ENCODE results near the gene ADAMTSL3.
"Not testable (repeated sequence)": the region's sequence is repeated elsewhere in the genome, so short reads cannot be mapped to it uniquely, and the experiment has no call there.

The ADAMTSL3 gene

GRCh38 chr15:83732770-83733169 is 78.8 kb downstream of the ADAMTSL3 start:
- Mint-ChIP-seq H3K27ac (no peak overlapping the region), H3K36me3 (no peaks in the 10 kb centered on the region), H3K9me3 (peaks cover 2 to 5% of the 10 kb centered on the region in 2 donors), H3K4me3 (no peak overlapping the region), H3K4me1 (no peaks in the 10 kb centered on the region), H3K27me3 (peaks cover 0 to 12% of the 10 kb centered on the region in 2 donors)
- DNase-seq (no peak), ATAC-seq (replicated peaks) (no peak)

DNA sequence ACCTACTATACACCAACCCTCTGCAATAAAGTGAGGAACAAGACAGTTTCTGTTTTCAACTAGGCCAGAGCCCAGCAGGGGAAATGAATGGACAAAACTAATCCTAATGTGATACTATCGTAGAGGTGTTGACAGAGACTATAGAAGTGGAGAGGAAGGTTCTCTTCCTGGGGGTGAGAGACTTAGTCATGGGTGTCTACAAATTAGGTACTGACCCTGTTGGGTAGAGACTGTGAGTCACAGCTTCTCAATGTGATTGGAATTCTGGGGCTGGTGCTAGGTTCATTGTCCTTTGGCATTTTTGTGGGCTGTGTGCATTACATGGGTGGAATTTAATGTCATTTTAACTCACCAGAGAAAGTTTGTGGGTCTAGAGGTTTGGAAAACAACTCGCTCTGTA is 79.3 kb downstream of the ADAMTSL3 start:
- no peak for DNase-seq
- Mint-ChIP-seq H3K27me3 (peaks cover 0 to 12% of the 10 kb centered on the region in 2 donors), H3K36me3 (no peaks in the 10 kb centered on the region)

GRCh38 chr15:83733691-83734090 is 79.8 kb downstream of the ADAMTSL3 start:
- no peak overlapping the region for H3K27ac Mint-ChIP-seq
- no peak overlapping the region for H3K4me3 Mint-ChIP-seq
- H3K4me1 Mint-ChIP-seq = no peaks in the 10 kb centered on the region
- H3K36me3 Mint-ChIP-seq = no peaks in the 10 kb centered on the region
- peaks cover 0 to 12% of the 10 kb centered on the region in 2 donors for H3K27me3 Mint-ChIP-seq
- DNase-seq (no peak), ATAC-seq (replicated peaks) (no peak)
- H3K9me3 Mint-ChIP-seq = peaks cover 0 to 2% of the 10 kb centered on the region in 2 donors

More for the DNA sequence above, 79.3 kb downstream of the ADAMTSL3 start:
- Mint-ChIP-seq H3K4me1 (no peaks in the 10 kb centered on the region), H3K27ac (no peak overlapping the region), H3K4me3 (no peak overlapping the region), H3K9me3 (peaks cover under 1 to 2% of the 10 kb centered on the region in 2 donors)
- no peak for ATAC-seq (replicated peaks)

DNA sequence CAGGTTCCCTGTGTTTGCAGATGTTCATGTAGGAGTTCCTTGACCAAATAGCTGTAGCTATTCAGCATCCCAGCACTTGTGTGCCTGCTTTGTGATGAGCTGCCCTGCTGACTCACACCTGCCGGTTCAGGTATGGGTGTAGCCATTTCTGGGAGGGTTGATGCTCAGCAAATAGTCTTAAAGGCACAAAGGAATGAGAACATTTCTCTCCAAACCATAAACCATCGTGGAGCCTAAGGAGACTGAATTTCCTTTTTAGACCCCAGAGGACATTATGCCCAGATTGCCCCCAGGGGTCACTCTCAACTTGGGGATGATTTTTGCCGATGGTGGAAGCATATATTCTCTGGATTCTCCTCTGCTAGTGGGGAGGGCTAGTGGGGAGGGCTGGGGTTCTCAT is 80.6 kb downstream of the ADAMTSL3 start:
- Mint-ChIP-seq H3K27ac (no peak overlapping the region), H3K9me3 (peaks cover 0 to 2% of the 10 kb centered on the region in 2 donors), H3K4me1 (no peaks in the 10 kb centered on the region), H3K27me3 (peaks cover 0 to 12% of the 10 kb centered on the region in 2 donors), H3K4me3 (no peak overlapping the region), H3K36me3 (no peaks in the 10 kb centered on the region)
- DNase-seq (no peak), ATAC-seq (replicated peaks) (no peak)

DNA sequence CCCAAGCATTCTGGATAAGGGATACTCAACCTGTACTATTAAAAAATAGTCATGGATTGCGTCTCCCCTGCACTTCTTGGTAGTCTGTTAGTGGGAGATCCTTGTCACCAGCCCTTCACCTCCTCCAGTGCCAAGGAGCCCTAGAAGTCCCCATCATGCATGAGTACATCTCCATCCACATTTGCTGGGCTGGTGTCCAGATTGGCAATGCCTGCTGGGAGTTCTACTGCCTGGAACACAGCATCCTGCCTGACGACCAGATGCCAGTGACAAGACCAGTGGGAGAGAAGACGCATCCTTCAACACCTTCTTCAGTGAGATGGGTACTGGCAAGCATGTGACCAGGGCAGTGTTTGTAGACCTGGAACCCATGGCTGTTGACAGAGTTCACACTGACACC is 85.7 kb downstream of the ADAMTSL3 start:
- ATAC-seq (replicated peaks) (no peak), DNase-seq (no peak)
- no peaks in the 10 kb centered on the region for H3K27me3 Mint-ChIP-seq
- peaks cover 0 to 3% of the 10 kb centered on the region in 2 donors for H3K9me3 Mint-ChIP-seq
- no peak overlapping the region for H3K27ac Mint-ChIP-seq
- no peaks in the 10 kb centered on the region for H3K4me1 Mint-ChIP-seq
- H3K36me3 Mint-ChIP-seq = no peaks in the 10 kb centered on the region
- no peak overlapping the region for H3K4me3 Mint-ChIP-seq

DNA sequence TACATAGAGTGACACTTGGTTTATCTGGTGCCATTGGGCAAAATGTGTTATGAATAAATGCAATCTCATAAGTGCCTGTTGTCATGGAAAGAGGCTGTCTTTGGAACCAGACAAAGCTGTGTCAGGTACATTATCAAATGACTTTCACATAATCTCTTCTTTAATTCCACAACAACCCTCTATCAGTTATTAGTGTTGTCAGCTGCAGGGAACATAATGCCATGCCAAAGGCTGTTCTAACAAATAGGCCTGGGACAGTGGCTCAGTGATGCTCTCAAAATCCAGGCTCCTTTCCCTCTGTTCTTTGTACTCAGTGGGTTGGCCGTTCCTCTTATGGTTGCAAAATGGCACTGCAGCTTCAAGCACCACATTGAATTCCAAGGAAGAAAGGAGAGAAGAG is 91.8 kb downstream of the ADAMTSL3 start:
- H3K4me3 Mint-ChIP-seq = no peak overlapping the region
- H3K27me3 Mint-ChIP-seq = no peaks in the 10 kb centered on the region
- DNase-seq (no peak), ATAC-seq (replicated peaks) (no peak)
- H3K27ac Mint-ChIP-seq = no peak overlapping the region
- H3K36me3 Mint-ChIP-seq = no peaks in the 10 kb centered on the region
- peaks cover 2 to 4% of the 10 kb centered on the region in 2 donors for H3K9me3 Mint-ChIP-seq
- H3K4me1 Mint-ChIP-seq = no peaks in the 10 kb centered on the region

DNA sequence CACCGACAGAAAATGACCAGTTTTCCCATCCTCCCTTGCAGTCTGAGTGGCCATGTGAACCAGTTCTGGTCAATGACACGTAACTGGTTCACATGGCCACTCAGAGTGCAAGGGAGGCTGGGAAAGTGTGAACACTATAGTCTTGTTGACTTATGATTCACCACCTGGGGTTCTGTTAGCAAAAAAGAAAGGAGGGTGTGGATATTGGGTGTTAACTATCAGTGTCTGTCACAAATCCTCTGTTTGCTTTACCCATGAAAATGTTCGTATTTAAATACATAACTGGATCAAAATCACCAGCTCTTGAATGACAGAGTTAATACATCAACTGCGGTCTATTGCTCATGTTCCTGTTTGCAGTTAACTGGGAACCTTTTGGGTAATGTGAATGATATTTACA is 92.3 kb downstream of the ADAMTSL3 start:
- ATAC-seq (replicated peaks) (no peak), DNase-seq (no peak)
- H3K9me3 Mint-ChIP-seq = peaks cover 2 to 4% of the 10 kb centered on the region in 2 donors
- no peaks in the 10 kb centered on the region for H3K4me1 Mint-ChIP-seq
- no peak overlapping the region for H3K4me3 Mint-ChIP-seq
- H3K27me3 Mint-ChIP-seq = no peaks in the 10 kb centered on the region
- no peak overlapping the region for H3K27ac Mint-ChIP-seq
- no peaks in the 10 kb centered on the region for H3K36me3 Mint-ChIP-seq

- ATAC-seq (replicated peaks) (no peak), DNase-seq (no peak)
- no peaks in the 10 kb centered on the region for H3K36me3 Mint-ChIP-seq
- no peak overlapping the region for H3K27ac Mint-ChIP-seq
- H3K4me3 Mint-ChIP-seq = no peak overlapping the region
- no peaks in the 10 kb centered on the region for H3K27me3 Mint-ChIP-seq
- no peaks in the 10 kb centered on the region for H3K4me1 Mint-ChIP-seq
- peaks cover 2 to 4% of the 10 kb centered on the region in 2 donors for H3K9me3 Mint-ChIP-seq
These were observed 93.3 kb downstream of the ADAMTSL3 start for GRCh38 chr15:83747050-83747717.

DNA sequence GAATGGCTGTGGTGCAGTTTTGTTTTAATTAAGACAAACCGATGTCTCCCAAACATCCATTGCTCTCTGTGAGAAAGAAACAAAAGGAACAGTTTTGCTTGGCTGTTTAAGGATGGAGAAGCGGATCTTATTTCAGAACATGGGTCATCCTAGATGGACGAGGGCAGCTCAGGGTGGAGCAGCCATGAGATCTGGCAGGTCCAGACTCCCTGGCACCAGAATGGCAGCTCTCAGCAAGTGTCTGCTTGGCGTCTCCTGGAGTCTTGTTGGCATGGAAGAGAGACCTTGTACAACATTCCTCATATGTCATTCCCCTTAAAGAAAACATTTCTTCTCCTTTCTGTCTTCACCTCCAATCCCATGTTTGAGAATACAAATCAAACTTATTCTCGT is 93.8 kb downstream of the ADAMTSL3 start:
- Mint-ChIP-seq H3K27me3 (no peaks in the 10 kb centered on the region), H3K4me1 (no peaks in the 10 kb centered on the region)

GRCh38 chr15:83753872-83754493 is 100.1 kb downstream of the ADAMTSL3 start:
- Mint-ChIP-seq H3K9me3 (peaks cover 3 to 12% of the 10 kb centered on the region in 2 donors), H3K4me1 (no peaks in the 10 kb centered on the region), H3K36me3 (no peaks in the 10 kb centered on the region), H3K27ac (no peak overlapping the region), H3K27me3 (no peaks in the 10 kb centered on the region), H3K4me3 (no peak overlapping the region)
- ATAC-seq (replicated peaks) (no peak), DNase-seq (no peak)

More for the DNA sequence above, 93.8 kb downstream of the ADAMTSL3 start:
- no peak for ATAC-seq (replicated peaks)
- DNase-seq = no peak
- no peak overlapping the region for H3K4me3 Mint-ChIP-seq
- H3K27ac Mint-ChIP-seq = no peak overlapping the region
- H3K9me3 Mint-ChIP-seq = peaks cover 2 to 4% of the 10 kb centered on the region in 2 donors
- no peaks in the 10 kb centered on the region for H3K36me3 Mint-ChIP-seq

GRCh38 chr15:83757291-83757690 is 103.4 kb downstream of the ADAMTSL3 start:
- peaks cover 3 to 13% of the 10 kb centered on the region in 2 donors for H3K9me3 Mint-ChIP-seq
- H3K27me3 Mint-ChIP-seq; ATAC-seq (replicated peaks); H3K27ac Mint-ChIP-seq; DNase-seq; H3K4me3 Mint-ChIP-seq; H3K36me3 Mint-ChIP-seq; H3K4me1 Mint-ChIP-seq: not testable (repeated sequence)

GRCh38 chr15:83762367-83762766 is 108.4 kb downstream of the ADAMTSL3 start:
- Mint-ChIP-seq H3K4me1 (no peaks in the 10 kb centered on the region), H3K27ac (no peak overlapping the region), H3K36me3 (no peaks in the 10 kb centered on the region), H3K9me3 (peaks cover 3 to 8% of the 10 kb centered on the region in 2 donors), H3K27me3 (no peaks in the 10 kb centered on the region), H3K4me3 (no peak overlapping the region)
- no peak for ATAC-seq (replicated peaks)
- DNase-seq = no peak

DNA sequence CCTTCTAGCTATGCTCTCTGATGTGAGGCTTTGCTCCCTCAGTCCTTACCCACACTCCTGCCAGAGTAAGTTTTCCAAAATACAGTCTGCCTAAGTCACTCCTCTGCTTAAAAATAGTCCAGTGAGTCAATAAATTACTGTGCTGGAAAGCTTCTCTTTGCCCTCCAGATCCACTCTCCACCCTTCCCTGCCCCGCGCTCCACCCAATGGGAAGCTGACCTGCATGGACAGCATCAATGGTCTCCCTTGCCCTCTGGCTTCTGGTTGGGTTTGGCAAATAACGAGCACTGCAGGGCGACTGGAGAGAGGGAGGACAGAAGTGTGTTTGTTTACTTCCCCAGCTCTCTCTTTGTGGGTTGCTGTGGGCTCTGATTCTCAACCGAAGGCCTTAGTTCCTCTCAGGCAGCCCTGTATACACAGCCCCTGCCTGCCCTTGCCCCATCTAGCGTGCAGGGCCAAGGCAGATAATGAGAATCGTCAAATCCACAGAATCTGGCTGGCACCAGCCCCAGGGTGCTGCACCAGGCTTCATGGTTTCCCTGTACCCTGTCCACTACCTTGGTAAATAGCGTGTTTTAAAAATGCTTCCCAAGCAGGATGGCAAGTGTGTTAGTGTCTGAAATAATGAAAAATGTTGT is 110.4 kb downstream of the ADAMTSL3 start:
- DNase-seq = no peak

DNA sequence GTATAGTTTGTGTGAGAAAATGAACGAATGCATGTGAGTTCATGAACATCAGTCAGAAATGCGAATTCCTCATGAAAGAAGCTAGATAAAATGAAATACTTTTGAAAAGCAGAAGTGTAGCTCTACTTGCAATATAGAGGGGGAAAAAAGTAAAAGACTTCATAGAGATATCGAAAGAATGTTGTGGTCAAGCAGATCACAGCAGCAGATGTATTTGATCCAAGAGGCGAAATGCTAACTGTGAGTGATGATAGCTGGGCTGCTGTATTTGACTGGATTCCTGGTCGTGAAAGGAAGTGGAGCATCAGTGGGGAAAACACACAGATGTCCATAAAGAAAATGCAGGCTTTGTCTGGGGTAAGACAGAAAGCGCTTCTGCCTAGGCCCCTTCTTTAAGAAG is 112.4 kb downstream of the ADAMTSL3 start:
- H3K36me3 Mint-ChIP-seq = no peaks in the 10 kb centered on the region

More for the DNA sequence above, 110.4 kb downstream of the ADAMTSL3 start:
- Mint-ChIP-seq H3K27me3 (no peaks in the 10 kb centered on the region), H3K4me3 (no peak overlapping the region), H3K27ac (no peak overlapping the region), H3K4me1 (no peaks in the 10 kb centered on the region), H3K36me3 (no peaks in the 10 kb centered on the region), H3K9me3 (peaks cover 0 to 3% of the 10 kb centered on the region in 2 donors)
- no peak for ATAC-seq (replicated peaks)

GRCh38 chr15:83767741-83768140 is 113.8 kb downstream of the ADAMTSL3 start:
- H3K27me3 Mint-ChIP-seq = no peaks in the 10 kb centered on the region
- no peak overlapping the region for H3K27ac Mint-ChIP-seq
- H3K4me1 Mint-ChIP-seq = no peaks in the 10 kb centered on the region
- ATAC-seq (replicated peaks) (no peak), DNase-seq (no peak)
- no peaks in the 10 kb centered on the region for H3K36me3 Mint-ChIP-seq
- H3K4me3 Mint-ChIP-seq = no peak overlapping the region
- H3K9me3 Mint-ChIP-seq = peaks cover 0 to 2% of the 10 kb centered on the region in 2 donors

More for the DNA sequence above, 112.4 kb downstream of the ADAMTSL3 start:
- no peak overlapping the region for H3K4me3 Mint-ChIP-seq
- H3K9me3 Mint-ChIP-seq = peaks cover 0 to 2% of the 10 kb centered on the region in 2 donors
- H3K27ac Mint-ChIP-seq = no peak overlapping the region
- no peak for ATAC-seq (replicated peaks)
- no peaks in the 10 kb centered on the region for H3K4me1 Mint-ChIP-seq
- H3K27me3 Mint-ChIP-seq = no peaks in the 10 kb centered on the region
- no peak for DNase-seq

Measured in stimulated activated naive B cell treated with anti-CD40 and anti-IgM and Interleukin-4, amounts not matched to agents 10 μg/mL and 1 μg/mL and 100 μg/mL, for 72 hours (primary cell).